Heart left ventricle (tissue), 13 donors: ENCODE measurements around the gene NUCKS1.

Experiments
- CTCF ChIP-seq, 12 donors: fragments of 200-600 bp; sonication (generic) in 4 of 12; IDR thresholded peaks; one replicate each; pipeline versions ENCODE4 v1.5.0 to v1.8.0; 2018 to 2022; ENCODE audit warnings: antibody characterized with exemption in 12 of 12, mild to moderate bottlenecking in 5 of 12
- POLR2A ChIP-seq, 2 donors: fragments of 450-650 bp; IDR thresholded peaks; one replicate each; pipeline ENCODE4 v1.6.1; 2017; ENCODE audit warnings: antibody characterized with exemption in 2 of 2, mild to moderate bottlenecking in 2 of 2, moderate library complexity in 2 of 2
- donor health status: ischemic (EF 13 %, LVEDD 7.1; RV severe dilation, severe dysfunction).
- donor health status: DM: no; HTN: yes; CAD: no.
- donor health status: DM: no; HTN: no; CAD: no.
- donor health status: ischemic (EF 25% LVEDD 6.9; RV normal size, moderate dysfunction).
- donor health status: ischemic (EF 25% LVEDD 5.7; RV mildly dilated, moderate dysfunction).
- donor health status: ischemic (EF 35%, LVEDD 5.7; RV mildly dilated, moderate dysfunction).
- donor health status: nonischemic (EF 11% LVEDD 7.7; RV severe dilation, severe dysfunction).
- donor health status: DM: yes; HTN: yes; CAD: no.
- donor health status: PGD.
- donor health status: ischemic (EF 29% LVEDD 5.4; RV normal size, mild dysfunction).
- donor health status: nonischemic (EF 23%, LVEDD 6.1; RV moderate dilation, normal function).

GRCh38 chr1:205670150-205670446 lies 79.9 kb downstream of the NUCKS1 start:
- no peak for TF ChIP-seq CTCF (IDR thresholded peaks at IDR 0.05)
- TF ChIP-seq POLR2A (IDR thresholded peaks at IDR 0.05): no peak
